Pancreas (tissue), 10 donors: ENCODE measurements around the gene ALAD. TPM values are rescaled to one million over a fixed set of nuclear protein-coding genes. Genes with fewer than 3 reads are reported as not detected.
A peak's percentile ranks its signal among the peaks of the same experiment; 100 is the strongest.

Source experiments
- ATAC-seq, 4 donors: fragments of 200-7000 bp; cut with Tn5 transposase; one replicate each; pipeline versions ENCODE4 v1.8.0 to v1.9.1; 2020; ENCODE audit warnings: mild to moderate bottlenecking in 4 of 4, moderate library complexity in 4 of 4
- DNase-seq, 6 donors: peaks; one replicate each; pipeline ENCODE4 v3.0.0-alpha.2; 2020
- FAIRE-seq: peaks from 2 replicates; lab custom pipeline; 2012; peaks lifted over from hg19 to GRCh38; lab: Jason Lieb, UNC
- H3K27ac ChIP-seq, 4 donors: fragments of 200-600 bp; sonication (generic); 1 replicate in 3 of 4; 2 replicates in 1 of 4; pipeline versions ENCODE4 v1.5.0 to v1.8.0; 2020
- H3K27me3 ChIP-seq, 4 donors: fragments of 200-600 bp; one replicate each; pipeline ENCODE4 v1.8.0; 2021
- H3K36me3 ChIP-seq, 3 donors: fragments of 200-600 bp; sonication (generic) in 1 of 3; one replicate each; pipeline versions ENCODE4 v1.5.0 to v1.8.0; 2020 to 2021
- H3K4me1 ChIP-seq, 3 donors: fragments of 200-600 bp; one replicate each; pipeline ENCODE4 v1.8.0; 2021
- H3K4me3 ChIP-seq, 4 donors: fragments of 200-600 bp; sonication (generic) in 2 of 4; one replicate each; pipeline versions ENCODE4 v1.5.0 to v1.8.0; 2020 to 2021
- H3K9me3 ChIP-seq, 4 donors: fragments of 200-600 bp; one replicate each; pipeline ENCODE4 v1.8.0; 2021
- CTCF ChIP-seq, 4 donors: fragments of 200-600 bp; sonication (generic) in 3 of 4; IDR thresholded peaks; one replicate each; pipeline versions ENCODE4 v1.5.0 to v1.8.0; 2021; ENCODE audit warnings: antibody characterized with exemption in 4 of 4
- WGBS, 2 donors: extraction: QIAGEN DNeasy Blood & Tissue Kit; methylation state at CpG; one replicate each; pipeline ENCODE4 v1.1.7; 2013; 5-methylcytosine and 5-hydroxymethylcytosine counted together
- intact Hi-C, 3 donors: fragments of 100-400 bp; cut with DNase I; formaldehyde crosslinking; loops; one replicate each; pipeline versions ENCODE4 v1.11.1 to v1.14.2; 2022
- polyA plus RNA-seq, 2 donors: library from polyadenylated mRNA; stranded (reverse); fragments of 200-250 nt; gene quantifications; one replicate each; pipeline ENCODE4 v1.2.3, GENCODE V29; 2013
- total RNA-seq, 6 donors: library from RNA; stranded (reverse); fragmentation: NEBNext Ultra II Directional in 4 of 6; extraction: Animal tissue kit (Norgen Biotek cat#: 25700) in 4 of 6; gene quantifications; one replicate each; pipeline versions ENCODE4 v1.2.1 to v1.2.4, GENCODE V29; 2021 to 2023
- donor health status: healthy with polysubstance abuse.
- donor health status: DM: no; HTN: no; CAD: no; lungs with moderate emphysema.
- donor health status: DM: no; HTN: no; CAD: no.
- donor health status: control.
- donor health status: control.
- donor health status: Bipolar disorder and iron deficiency.
- donor health status: DM: yes; HTN: yes; CAD: no.
- donor health status: DM: no; HTN: no; CAD: no.
- donor health status: DM: no; HTN: no; CAD: no.
- donor health status: DM: yes; HTN: yes; CAD: no.

Gene ALAD
- total and polyA plus RNA-seq, 8 donors = 35.7 to 60.3 (median 44.9) TPM

GRCh38 chr9:113355040-113355596, 46.0 kb downstream of the ALAD start:
- 87 to 90% methylated on average over 4 of the region's 4 CpGs for WGBS, 2 donors
- DNase-seq (no peak), ATAC-seq (no peak), FAIRE-seq (no peak)
- H3K9me3 ChIP-seq = no peaks in the 10 kb centered on the region
- no peak overlapping the region for H3K27ac ChIP-seq
- intact Hi-C loops = no loop called here
- H3K4me3 ChIP-seq = no peak overlapping the region
- H3K36me3 ChIP-seq = no peaks in the 10 kb centered on the region
- no peak for TF ChIP-seq CTCF (IDR thresholded peaks at IDR 0.05)
- no peaks in the 10 kb centered on the region for H3K27me3 ChIP-seq
- H3K4me1 ChIP-seq = peaks cover 0 to 5% (median 0%) of the 10 kb centered on the region in 3 donors

- intact Hi-C loops = no loop called here
- Histone ChIP-seq H3K36me3 (no peaks in the 10 kb centered on the region), H3K4me3 (no peak overlapping the region), H3K4me1 (peaks cover 0 to 5% (median 0%) of the 10 kb centered on the region in 3 donors), H3K9me3 (no peaks in the 10 kb centered on the region), H3K27me3 (no peaks in the 10 kb centered on the region), H3K27ac (no peak overlapping the region)
- TF ChIP-seq CTCF (IDR thresholded peaks at IDR 0.05) = no peak
- DNase-seq (no peak), FAIRE-seq (no peak), ATAC-seq (peak in 1 of 4 donors; percentile 23)
- 76 to 78% methylated on average over 1 of the region's 1 CpG for WGBS, 2 donors
Observed at GRCh38 chr9:113352411-113352810, 48.7 kb downstream of the ALAD start.

DNA sequence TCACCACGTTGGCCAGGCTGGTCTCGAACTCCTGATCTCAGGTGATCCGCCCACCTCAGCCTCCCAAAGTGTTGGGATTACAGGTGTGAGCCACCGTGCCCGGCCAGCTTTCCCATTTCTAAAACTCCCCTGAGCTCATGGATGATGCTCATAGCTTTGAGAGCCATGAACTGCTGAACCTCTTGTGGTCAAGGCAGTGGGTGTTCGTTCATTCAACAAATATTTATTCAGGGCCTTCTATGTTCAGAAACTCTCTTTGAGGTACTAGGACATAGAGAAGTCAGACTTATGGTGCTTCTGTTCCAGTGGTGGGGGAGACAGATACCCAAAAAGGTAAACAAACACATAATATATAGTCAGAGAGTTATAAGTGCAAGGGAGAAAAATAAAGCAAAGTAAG, 49.1 kb downstream of the ALAD start:
- no peak overlapping the region for H3K27ac ChIP-seq
- DNase-seq (no peak), FAIRE-seq (no peak), ATAC-seq (no peak)
- no peaks in the 10 kb centered on the region for H3K9me3 ChIP-seq
- no peaks in the 10 kb centered on the region for H3K27me3 ChIP-seq
- intact Hi-C loops = no loop called here
- no peaks in the 10 kb centered on the region for H3K36me3 ChIP-seq
- no peak overlapping the region for H3K4me3 ChIP-seq
- H3K4me1 ChIP-seq = peaks cover 0 to 5% (median 0%) of the 10 kb centered on the region in 3 donors
- no peak for TF ChIP-seq CTCF (IDR thresholded peaks at IDR 0.05)
- WGBS, 2 donors = 70 to 80% methylated on average over 6 of the region's 6 CpGs

DNA sequence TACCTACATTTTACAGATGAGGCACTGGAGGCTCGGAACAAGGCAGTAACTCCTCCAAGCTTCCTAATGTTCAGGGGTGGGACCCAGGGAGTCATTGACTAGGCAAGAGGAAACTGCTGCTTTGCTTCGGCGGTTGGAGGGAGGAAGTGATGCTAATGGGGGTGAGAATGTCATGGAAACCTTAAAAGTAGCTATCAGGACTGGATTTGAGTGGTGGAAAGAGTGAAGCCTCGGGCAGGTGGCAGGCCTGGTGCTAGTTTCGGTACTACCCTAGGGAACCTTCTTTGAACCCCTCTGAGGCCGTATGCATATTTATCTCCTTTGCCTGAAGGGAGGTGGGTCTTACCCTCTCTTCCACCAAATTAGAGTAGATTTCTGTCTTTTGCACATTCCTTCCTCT, 50.1 kb downstream of the ALAD start:
- peak in 1 of 4 donors; percentile 12 for ATAC-seq
- 45 to 55% methylated on average over 6 of the region's 6 CpGs for WGBS, 2 donors
- FAIRE-seq = no peak
- H3K9me3 ChIP-seq = no peaks in the 10 kb centered on the region
- no peak for DNase-seq
- H3K4me3 ChIP-seq = peak overlapping the region in 2 of 4 donors; percentile 90 to 97
- intact Hi-C loops = no loop called here
- peaks cover 0 to 5% (median 0%) of the 10 kb centered on the region in 3 donors for H3K4me1 ChIP-seq
- TF ChIP-seq CTCF (IDR thresholded peaks at IDR 0.05) = no peak
- no peaks in the 10 kb centered on the region for H3K27me3 ChIP-seq
- H3K36me3 ChIP-seq = no peaks in the 10 kb centered on the region
- no peak overlapping the region for H3K27ac ChIP-seq

DNA sequence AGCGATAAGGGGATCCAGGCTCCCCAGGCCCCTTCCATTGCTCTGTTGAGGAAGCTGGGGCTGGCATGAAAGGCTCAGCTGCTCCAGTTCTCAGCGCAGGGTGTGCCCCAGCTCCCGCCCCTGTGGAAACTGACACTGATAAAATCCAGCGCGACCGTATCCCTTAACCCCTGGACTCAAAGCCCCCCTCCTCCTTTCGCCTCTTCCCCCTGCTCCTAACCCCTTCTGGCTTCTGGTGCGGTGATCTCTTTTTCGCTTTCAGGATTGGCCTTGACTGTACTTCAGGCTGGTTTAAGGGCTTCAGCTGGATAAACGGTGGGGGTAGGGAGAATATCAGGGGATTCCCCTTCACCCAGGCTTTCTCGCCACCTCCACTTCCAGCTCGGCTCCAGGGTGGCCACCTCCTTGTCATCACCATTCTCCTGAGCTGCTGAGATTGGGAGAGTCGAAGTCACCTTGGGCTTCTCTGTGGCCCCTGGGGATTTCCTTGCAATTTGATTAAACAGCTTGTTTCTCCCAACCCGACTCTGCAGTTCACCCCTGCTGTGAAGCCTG, 50.9 kb downstream of the ALAD start:
- ATAC-seq (peak; percentile 47 to 75 (median 60)), DNase-seq (peak in 2 of 6 donors; percentile 33 to 53), FAIRE-seq (no peak)
- peak overlapping the region in 3 of 4 donors; percentile 77 to 80 (median 80) for H3K27ac ChIP-seq
- no peak for TF ChIP-seq CTCF (IDR thresholded peaks at IDR 0.05)
- intact Hi-C loops = no loop called here
- no peaks in the 10 kb centered on the region for H3K27me3 ChIP-seq
- H3K36me3 ChIP-seq = no peaks in the 10 kb centered on the region
- H3K4me1 ChIP-seq = peaks cover 0 to 5% (median 0%) of the 10 kb centered on the region in 3 donors
- no peaks in the 10 kb centered on the region for H3K9me3 ChIP-seq
- 2 to 3% methylated on average over 14 of the region's 14 CpGs for WGBS, 2 donors
- peak overlapping the region; percentile 81 to 97 (median 92) for H3K4me3 ChIP-seq
